Fibroblast of the aortic adventitia (primary cell): ENCODE measurements around the gene PSD2. TPM values are rescaled to one million over a fixed set of nuclear protein-coding genes. Genes with fewer than 3 reads are reported as not detected.

Experiments used
- DNase-seq: peaks from one replicate; pipeline ENCODE4 v3.0.0-alpha.2; 2010; ENCODE audit warnings: low read depth
- H3K4me3 ChIP-seq: 2 replicates; pipeline ENCODE4 v1.5.1; 2011; ENCODE audit warnings: low read depth, mild to moderate bottlenecking, control low read depth, low read length, moderate library complexity
- CTCF ChIP-seq: IDR thresholded peaks from 2 replicates; pipeline ENCODE4 v1.5.1; 2011; ENCODE audit warnings: mild to moderate bottlenecking, low read length, control low read depth, inconsistent platforms; ENCODE audit not compliant: insufficient read depth
- small RNA-seq: library from RNA; depleted of rRNA; stranded (forward); fragments of <200 nt; gene quantifications from one replicate; pipeline ENCODE3, GENCODE V24; 2012
- total RNA-seq: library from RNA; depleted of rRNA; stranded (reverse); fragments of >200 nt; gene quantifications from 2 replicates; pipeline ENCODE4 v1.2.3, GENCODE V29; 2012; ENCODE audit warnings: low replicate concordance

Gene PSD2
- total RNA-seq, 1 donor = not detected

GRCh38 chr5:139893873-139894272 is 98.3 kb downstream of the PSD2 start:
- no peak overlapping the region for H3K4me3 ChIP-seq
- DNase-seq = no peak
- no peak for TF ChIP-seq CTCF

Small RNAs within 50 kb of the gene (small RNA-seq; reads per million reads assigned to genes)
- gene AC008667.4 = not detected

Other genes with a start within 250 kb of the PSD2 start
- 71.8 and 137 TPM in 2 replicates for gene UBE2D2, start 234.5 kb upstream of the PSD2 start, total RNA-seq
- 26.1 and 75.9 TPM in 2 replicates for gene CXXC5, start 147.5 kb upstream of the PSD2 start, total RNA-seq
- gene NRG2, start 247.5 kb downstream of the PSD2 start, total RNA-seq = 0.36 TPM in 1 of 2 replicates, not detected in the other